IMR-90 (cell line): ENCODE data around the gene UPK1A. TPM values are rescaled to one million over a fixed set of nuclear protein-coding genes. Genes with fewer than 3 reads are reported as not detected.

Experiments used
- ATAC-seq: fragments of 200-7000 bp; cut with Tn5 transposase; 2 replicates; pipeline ENCODE4 v1.9.1; 2020; ENCODE audit warnings: low read depth, mild to moderate bottlenecking, moderate library complexity
- BruUV-seq: library from RNA; stranded (reverse); fragments of 400-500 nt; replicated peaks from 2 replicates; lab custom pipeline; 2021; lab: Mats Ljungman, UMichigan
- CTCF ChIA-PET: fragments of 300-600 bp; formaldehyde crosslinking; extraction: SDS; loops from one replicate; lab custom pipeline; 2021; ENCODE audit warnings: antibody characterized with exemption; lab: Yijun Ruan, JAX
- POLR2A ChIA-PET: fragments of 300-600 bp; sonication (Branson Sonifier 250); formaldehyde crosslinking; loops from one replicate; lab custom pipeline; 2022; ENCODE audit warnings: antibody characterized with exemption; ENCODE audit not compliant: unreplicated experiment; lab: Charles Lee
- DNase-seq: peaks from one replicate; pipeline ENCODE4 v3.0.0; 2013
- H2AFZ ChIP-seq: replicated peaks from 2 replicates; pipeline ENCODE3; 2013; ENCODE audit warnings: low read length, mild to moderate bottlenecking; ENCODE audit not compliant: poor library complexity
- H2AK5ac ChIP-seq: 2 replicates; pipeline ENCODE4 v1.6.1; 2013; ENCODE audit warnings: low read depth, low read length, inconsistent platforms
- H2AK9ac ChIP-seq: replicated peaks from 2 replicates; pipeline ENCODE3; 2013; ENCODE audit warnings: mild to moderate bottlenecking, low read depth, low read length, moderate library complexity; ENCODE audit not compliant: poor library complexity
- H2BK120ac ChIP-seq: 2 replicates; pipeline ENCODE4 v1.6.1; 2013; ENCODE audit warnings: low read depth, low read length, inconsistent platforms
- H2BK15ac ChIP-seq: 3 replicates; pipeline ENCODE4 v1.6.1; 2013; ENCODE audit warnings: low read depth, low read length, inconsistent platforms
- H2BK20ac ChIP-seq: 2 replicates; pipeline ENCODE4 v1.6.1; 2013; ENCODE audit warnings: low read depth, mild to moderate bottlenecking, inconsistent platforms, low read length, moderate library complexity
- H2BK5ac ChIP-seq: 2 replicates; pipeline ENCODE4 v1.6.1; 2013; ENCODE audit warnings: mild to moderate bottlenecking, low read depth, low read length, inconsistent platforms; ENCODE audit not compliant: poor library complexity, severe bottlenecking
- H3K14ac ChIP-seq: replicated peaks from 2 replicates; pipeline ENCODE4 v1.6.1; 2013; ENCODE audit warnings: low read depth, low read length, inconsistent platforms
- H3K18ac ChIP-seq: 2 replicates; pipeline ENCODE4 v1.6.1; 2013; ENCODE audit warnings: low read depth, low read length, control low read depth
- H3K23ac ChIP-seq: 2 replicates; pipeline ENCODE4 v1.6.1; 2013; ENCODE audit warnings: low read depth, low read length, inconsistent platforms
- H3K27ac ChIP-seq: 2 replicates; pipeline ENCODE4 v1.5.1; 2013; ENCODE audit warnings: mild to moderate bottlenecking, control low read depth, low read length; ENCODE audit not compliant: insufficient read depth
- H3K27me3 ChIP-seq: 2 replicates; pipeline ENCODE4 v1.6.1; 2013; ENCODE audit warnings: low read length; ENCODE audit not compliant: control insufficient read depth, insufficient read depth
- H3K36me3 ChIP-seq: 2 replicates; pipeline ENCODE4 v1.6.1; 2013; ENCODE audit warnings: low read length, mixed read lengths; ENCODE audit not compliant: control insufficient read depth, insufficient read depth
- H3K4ac ChIP-seq: 2 replicates; pipeline ENCODE4 v1.6.1; 2013; ENCODE audit warnings: low read depth, low read length, inconsistent platforms
- H3K4me1 ChIP-seq: 2 replicates; pipeline ENCODE4 v1.6.1; 2013; ENCODE audit warnings: low read length, mixed read lengths; ENCODE audit not compliant: control insufficient read depth, insufficient read depth
- H3K4me2 ChIP-seq: 2 replicates; pipeline ENCODE4 v1.6.1; 2013; ENCODE audit warnings: low read depth, mild to moderate bottlenecking, control low read depth, low read length, moderate library complexity
- H3K4me3 ChIP-seq: 2 replicates; pipeline ENCODE4 v1.5.1; 2013; ENCODE audit warnings: low read depth, mild to moderate bottlenecking, control low read depth, low read length, moderate library complexity; ENCODE audit not compliant: insufficient read depth
- H3K56ac ChIP-seq: 2 replicates; pipeline ENCODE4 v1.6.1; 2013; ENCODE audit warnings: low read length, inconsistent platforms; ENCODE audit not compliant: insufficient read depth; ENCODE audit errors: extremely low read depth
- H3K79me1 ChIP-seq, 2 experiments: 2 replicates each; pipeline ENCODE4 v1.6.1; 2013; ENCODE audit warnings: low read length in 2 of 2, inconsistent platforms in 1 of 2, low read depth in 1 of 2
- H3K9ac ChIP-seq: 2 replicates; pipeline ENCODE4 v1.6.1; 2013; ENCODE audit warnings: low read depth, low read length, control low read depth
- H3K9me1 ChIP-seq: 2 replicates; pipeline ENCODE4 v1.6.1; 2013; ENCODE audit warnings: low read length, inconsistent platforms; ENCODE audit not compliant: insufficient read depth
- H3K9me3 ChIP-seq: 2 replicates; pipeline ENCODE4 v1.6.1; 2013; ENCODE audit warnings: low read length; ENCODE audit not compliant: control insufficient read depth, insufficient read depth
- H4K20me1 ChIP-seq: 2 replicates; pipeline ENCODE4 v1.6.1; 2013; ENCODE audit warnings: low read length, inconsistent platforms; ENCODE audit not compliant: insufficient read depth
- H4K5ac ChIP-seq: 2 replicates; pipeline ENCODE4 v1.6.1; 2013; ENCODE audit warnings: mild to moderate bottlenecking, low read depth, low read length, control low read depth
- H4K8ac ChIP-seq, 2 experiments: 2 replicates each; pipeline ENCODE4 v1.6.1; 2013; ENCODE audit warnings: low read depth in 2 of 2, low read length in 2 of 2, control low read depth in 1 of 2, inconsistent platforms in 1 of 2
- H4K91ac ChIP-seq: 2 replicates; pipeline ENCODE4 v1.6.1; 2013; ENCODE audit warnings: low read depth, low read length, inconsistent platforms; ENCODE audit not compliant: insufficient read depth
- CEBPB ChIP-seq: IDR thresholded peaks from 2 replicates; pipeline ENCODE4 v1.6.1; 2012; ENCODE audit warnings: low read depth, low read length, improper control_type of control experiment
- MAFK ChIP-seq: IDR thresholded peaks from 2 replicates; pipeline ENCODE4 v1.6.1; 2012; ENCODE audit warnings: low read depth, low read length, improper control_type of control experiment
- NFE2L2 ChIP-seq: fragments of 150-350 bp; IDR thresholded peaks from 2 replicates; pipeline ENCODE4 v1.6.1; 2016; ENCODE audit warnings: low read depth, mild to moderate bottlenecking, low read length
- RFX5 ChIP-seq: IDR thresholded peaks from 2 replicates; pipeline ENCODE4 v1.8.0; 2012; ENCODE audit warnings: low read depth, mild to moderate bottlenecking, low read length, moderate library complexity
- SMC3 ChIP-seq: fragments of 150-350 bp; IDR thresholded peaks from 2 replicates; pipeline ENCODE4 v1.6.1; 2016; ENCODE audit warnings: low read depth, mild to moderate bottlenecking, antibody characterized with exemption, low read length, moderate library complexity
- WGBS, 2 experiments: methylation state at CpG; one replicate each; pipeline versions ENCODE4 v1.1.5 to v1.1.7; 2013; ENCODE audit warnings: missing lambda C conversion rate in 2 of 2; ENCODE audit not compliant: insufficient read length in 1 of 2; ENCODE audit errors: extremely low coverage in 2 of 2; 5-methylcytosine and 5-hydroxymethylcytosine counted together
- dilution Hi-C: fragments of 300-500 bp; cut with HindIII; formaldehyde crosslinking; loops from one replicate; pipeline ENCODE4 v1.14.3; 2018; ENCODE audit warnings: low sequenced_read_pairs; ENCODE audit not compliant: unreplicated experiment
- in situ Hi-C: fragments of 300-500 bp; cut with MboI; formaldehyde crosslinking; loops from 3 replicates; pipeline ENCODE4 v1.14.3; 2019; ENCODE audit warnings: low sequenced_read_pairs, inconsistent platforms, mixed read lengths
- intact Hi-C: fragments of 100-400 bp; cut with micrococcal nuclease; formaldehyde crosslinking; loops from 2 replicates; pipeline ENCODE4 v1.10.0; 2022
- polyA plus RNA-seq, 3 experiments: library from polyadenylated mRNA; depleted of rRNA; stranded (reverse); fragments of >200 nt; gene quantifications; 2 replicates each; pipeline ENCODE4 v1.2.3, GENCODE V29; 2012; ENCODE audit warnings: low replicate concordance in 1 of 3
- total RNA-seq: library from RNA; depleted of rRNA; stranded (reverse); fragments of >200 nt; gene quantifications from 2 replicates; pipeline ENCODE4 v1.2.3, GENCODE V29; 2012
- TF ChIP-seq, protein P1 (sequence below): fragments of 150-350 bp; IDR thresholded peaks from 2 replicates; pipeline ENCODE4 v1.6.1; 2016; ENCODE audit warnings: low read depth, mild to moderate bottlenecking, low read length, moderate library complexity, borderline replicate concordance
- TF ChIP-seq, protein P2 (sequence below): fragments of 150-350 bp; IDR thresholded peaks from 2 replicates; pipeline ENCODE4 v1.6.1; 2017; ENCODE audit warnings: mild to moderate bottlenecking, antibody characterized with exemption, low read length, low read depth

The UPK1A gene
- total and polyA plus RNA-seq, 2 of the 4 experiments (the other 2 are of a cell fraction): 0.21 TPM; not detected in 1

DNA sequence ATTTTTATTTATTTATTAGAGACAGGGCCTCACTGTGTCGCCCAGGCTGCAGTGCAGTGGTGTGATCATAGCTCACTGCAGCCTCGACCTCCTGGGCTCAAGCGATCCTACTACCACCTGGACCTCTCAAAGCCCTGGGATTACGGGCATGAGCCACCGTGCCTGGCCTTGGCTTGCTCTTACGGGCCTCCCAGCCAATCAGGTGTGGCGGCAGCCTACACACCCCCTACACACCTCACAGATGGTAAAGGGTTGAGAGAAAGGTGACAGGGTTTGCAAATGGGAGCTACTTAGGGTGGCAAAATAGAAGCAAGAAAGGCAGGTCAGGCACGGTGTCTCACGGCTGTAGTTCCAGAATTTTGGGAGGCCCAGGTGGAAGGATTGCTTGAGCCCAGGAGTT is 37.0 kb downstream of the UPK1A start:
- dilution Hi-C loops: no loop called here

More for the DNA sequence above, 37.0 kb downstream of the UPK1A start:
- Histone ChIP-seq H3K9me3 (no peaks in the 10 kb centered on the region), H3K14ac (no peak overlapping the region), H3K36me3 (no peaks in the 10 kb centered on the region), H4K8ac (no peak overlapping the region), H3K23ac (no peak overlapping the region), H4K5ac (no peak overlapping the region), H2BK120ac (no peak overlapping the region), H2BK15ac (no peak overlapping the region), H2BK5ac (no peak overlapping the region), H3K79me1 (no peaks in the 10 kb centered on the region), H3K56ac (no peak overlapping the region), H2BK20ac (no peak overlapping the region), H4K91ac (no peak overlapping the region), H3K27me3 (no peaks in the 10 kb centered on the region), H4K20me1 (no peaks in the 10 kb centered on the region), H3K27ac (no peak overlapping the region), H3K18ac (no peak overlapping the region), H3K4me1 (no peaks in the 10 kb centered on the region), H3K4me2 (no peak overlapping the region), H3K9me1 (no peaks in the 10 kb centered on the region), H3K4me3 (no peak overlapping the region), H2AK9ac (no peak overlapping the region), H2AFZ (no peak overlapping the region), H3K9ac (no peak overlapping the region), H3K4ac (no peak overlapping the region), H2AK5ac (no peak overlapping the region)
- DNase-seq (no peak), ATAC-seq (no peak)
- TF ChIP-seq RFX5: no peak
- no peak for TF ChIP-seq CEBPB
- TF ChIP-seq NFE2L2: no peak
- TF ChIP-seq SMC3: no peak
- TF ChIP-seq MAFK: no peak
- TF ChIP-seq, protein P1, sequence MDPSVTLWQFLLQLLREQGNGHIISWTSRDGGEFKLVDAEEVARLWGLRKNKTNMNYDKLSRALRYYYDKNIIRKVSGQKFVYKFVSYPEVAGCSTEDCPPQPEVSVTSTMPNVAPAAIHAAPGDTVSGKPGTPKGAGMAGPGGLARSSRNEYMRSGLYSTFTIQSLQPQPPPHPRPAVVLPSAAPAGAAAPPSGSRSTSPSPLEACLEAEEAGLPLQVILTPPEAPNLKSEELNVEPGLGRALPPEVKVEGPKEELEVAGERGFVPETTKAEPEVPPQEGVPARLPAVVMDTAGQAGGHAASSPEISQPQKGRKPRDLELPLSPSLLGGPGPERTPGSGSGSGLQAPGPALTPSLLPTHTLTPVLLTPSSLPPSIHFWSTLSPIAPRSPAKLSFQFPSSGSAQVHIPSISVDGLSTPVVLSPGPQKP: no peak
- TF ChIP-seq, protein P2, sequence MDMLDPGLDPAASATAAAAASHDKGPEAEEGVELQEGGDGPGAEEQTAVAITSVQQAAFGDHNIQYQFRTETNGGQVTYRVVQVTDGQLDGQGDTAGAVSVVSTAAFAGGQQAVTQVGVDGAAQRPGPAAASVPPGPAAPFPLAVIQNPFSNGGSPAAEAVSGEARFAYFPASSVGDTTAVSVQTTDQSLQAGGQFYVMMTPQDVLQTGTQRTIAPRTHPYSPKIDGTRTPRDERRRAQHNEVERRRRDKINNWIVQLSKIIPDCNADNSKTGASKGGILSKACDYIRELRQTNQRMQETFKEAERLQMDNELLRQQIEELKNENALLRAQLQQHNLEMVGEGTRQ: no peak
- 76% methylated on average over 2 of the region's 9 CpGs; no CpG with 5 or more reads in 1 of the 2 experiments for WGBS, 2 experiments
- intact Hi-C loops: loop anchor here (5.0 kb wide), 1 partner anchor 156 kb away; the partner anchor contains the start of gene TMEM147
- BruUV-seq: no TSS peak
- POLR2A ChIA-PET: interaction anchor here (0.7 kb wide), 1 partner anchor 42 kb away, joined by 11 read pairs; the partner anchor contains the start of gene PSENEN
- CTCF ChIA-PET: no interaction called here
- in situ Hi-C loops: no loop called here
